HT1080 (cell line): ENCODE measurements around the gene KRTAP5-2. TPM values are rescaled to one million over a fixed set of nuclear protein-coding genes. Genes with fewer than 3 reads are reported as not detected.

ENCODE experiments used
- DNase-seq: peaks from one replicate; pipeline ENCODE4 v3.0.0-alpha.2; 2015; ENCODE audit warnings: low read depth
- total RNA-seq: library from RNA; depleted of rRNA; stranded (reverse); fragments of >200 nt; shearing (Covaris generic); gene quantifications from 2 replicates; pipeline ENCODE4 v1.2.3, GENCODE V29; 2014

Gene KRTAP5-2
- total RNA-seq, 1 experiment from 2014 or later: not detected

DNA sequence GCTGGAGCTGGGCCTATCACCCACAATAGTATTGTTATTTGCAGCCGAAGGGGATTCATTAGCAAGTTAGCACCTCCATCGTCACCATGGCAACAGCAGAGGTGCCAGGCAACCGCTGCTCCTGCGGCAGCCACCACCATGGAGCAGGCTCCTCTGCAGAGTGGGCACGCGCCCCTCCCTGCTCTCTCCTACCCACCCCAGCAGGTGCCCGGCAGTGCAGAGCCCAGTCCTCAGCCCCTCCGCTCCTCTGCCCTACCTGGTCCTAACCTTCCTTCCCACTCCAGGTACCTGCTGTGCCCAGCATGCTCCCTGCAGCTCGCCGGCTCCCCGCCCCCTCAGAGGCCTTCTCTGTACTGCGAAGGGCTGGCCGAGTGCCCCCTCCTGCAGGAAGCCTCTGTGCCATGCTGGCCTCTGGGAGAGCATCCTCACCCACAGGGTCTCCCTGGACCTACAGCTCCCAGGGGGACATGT lies 29.6 kb downstream of the KRTAP5-2 start:
- DNase-seq: no peak

- DNase-seq: no peak
Measured at GRCh38 chr11:1567721-1568100, 30.4 kb downstream of the KRTAP5-2 start.

DNA sequence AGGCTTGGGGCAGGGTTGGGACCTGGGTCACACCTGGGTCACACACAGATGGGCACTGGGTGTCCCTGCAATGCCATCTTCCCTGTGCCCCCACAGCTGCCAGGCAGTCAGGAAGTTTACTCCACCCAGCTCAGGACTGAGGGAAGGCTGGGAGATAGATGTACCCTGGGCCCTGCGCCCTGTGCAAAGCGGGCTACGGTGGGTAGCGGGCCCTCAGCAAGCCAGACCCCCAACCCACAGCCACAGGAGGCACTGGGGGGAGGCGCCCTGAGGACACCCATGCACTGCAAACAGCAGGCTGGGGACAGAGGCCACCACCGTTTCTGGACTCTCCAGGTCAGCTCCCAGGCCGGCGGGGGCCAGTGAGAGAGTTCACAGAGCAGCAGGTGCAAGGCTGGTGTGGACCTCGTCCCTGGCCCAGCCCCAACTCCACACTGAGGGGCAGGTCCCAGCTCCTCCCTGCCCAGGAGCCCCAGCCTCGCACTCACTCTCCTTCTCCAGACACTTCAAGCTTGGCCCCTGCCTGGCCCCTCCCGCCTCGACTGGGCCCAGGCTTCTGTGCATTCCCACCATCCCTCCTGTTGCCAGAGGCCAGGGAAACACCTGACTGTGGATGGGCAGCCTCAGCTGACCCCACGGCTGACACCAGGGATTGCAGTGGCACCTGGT lies 30.9 kb downstream of the KRTAP5-2 start:
- DNase-seq: no peak

DNA sequence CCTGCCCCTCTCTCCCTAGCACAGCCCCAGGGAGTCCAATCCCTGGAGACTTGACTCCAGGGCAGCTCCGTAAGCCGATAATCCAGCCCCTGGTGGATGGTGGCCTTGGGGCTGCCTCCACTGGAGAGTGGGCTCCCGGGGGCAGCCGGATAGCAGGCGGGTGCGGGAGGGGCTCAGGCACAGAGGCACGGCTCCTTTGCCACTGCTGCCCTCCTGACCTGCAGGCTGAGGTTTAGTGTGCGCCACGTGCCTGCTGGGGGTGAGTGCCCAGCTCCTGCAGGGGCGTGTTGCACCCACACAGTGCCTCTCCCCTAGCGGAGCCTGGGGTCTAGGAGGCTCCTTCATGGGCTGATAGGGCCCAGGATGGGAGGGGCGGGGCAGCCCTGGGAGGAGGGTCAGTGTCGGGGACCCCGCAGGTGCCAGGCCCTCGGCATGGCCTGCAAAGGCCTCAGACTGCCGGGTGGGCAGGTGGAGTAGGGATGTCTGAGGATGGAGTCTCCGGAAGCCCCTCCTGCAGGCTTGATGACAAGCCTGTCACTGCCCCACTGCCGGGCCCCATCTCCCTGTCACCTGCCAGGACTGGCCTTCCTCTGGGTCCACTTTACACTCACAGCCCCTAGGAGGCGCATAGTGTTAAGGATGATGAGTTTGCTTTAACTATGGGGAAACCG lies 31.6 kb downstream of the KRTAP5-2 start:
- DNase-seq: no peak

DNA sequence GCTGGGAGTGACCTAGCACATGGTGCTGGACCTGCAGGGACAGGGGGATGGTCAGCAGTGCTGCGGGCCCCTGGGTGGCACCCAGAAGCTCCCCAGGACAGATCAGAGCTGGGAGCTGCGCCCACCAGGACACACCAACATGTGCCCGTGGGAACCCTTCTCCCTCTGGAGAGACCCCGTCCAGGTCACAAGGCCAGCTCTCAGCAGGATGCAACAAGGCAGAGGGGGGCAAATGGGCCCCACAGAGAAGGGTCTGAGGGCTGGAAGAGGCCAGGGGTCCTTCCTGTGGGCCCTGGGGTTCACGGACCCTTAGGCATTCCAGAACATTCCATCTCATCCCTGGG lies 32.2 kb downstream of the KRTAP5-2 start:
- DNase-seq: no peak

GRCh38 chr11:1565173-1565903 lies 32.8 kb downstream of the KRTAP5-2 start:
- DNase-seq: no peak

DNA sequence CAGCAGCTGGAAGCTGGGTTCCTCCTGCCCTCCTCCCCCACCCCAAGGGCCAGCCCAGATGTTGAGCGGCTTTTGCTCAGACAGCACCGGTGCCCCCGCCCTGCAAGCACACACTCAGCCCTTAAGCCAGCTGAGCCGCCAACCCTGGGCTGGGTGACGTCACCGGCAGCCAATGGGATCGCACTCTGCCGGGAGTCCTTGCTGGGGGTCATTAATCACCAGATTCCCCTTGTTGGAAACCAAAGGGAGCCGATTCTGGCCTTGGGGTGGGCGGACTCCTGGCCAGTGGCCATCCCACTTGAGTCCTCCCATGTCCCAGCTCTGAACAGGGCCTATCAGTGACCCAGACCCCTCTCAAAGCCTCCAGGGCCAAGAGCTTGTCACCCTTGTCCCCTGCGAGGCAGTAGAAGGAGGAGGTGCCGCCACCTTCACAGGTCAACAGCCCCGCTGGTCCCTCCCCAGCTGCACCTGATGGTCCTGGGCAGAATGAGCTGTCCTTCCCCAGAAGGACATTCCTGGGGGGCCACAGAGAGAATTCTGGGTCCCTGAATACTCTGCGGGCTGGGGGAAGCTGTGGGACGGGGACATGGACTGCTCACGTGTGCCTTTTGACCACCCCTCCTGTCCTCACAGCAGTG lies 33.4 kb downstream of the KRTAP5-2 start:
- DNase-seq: peak; percentile 59

DNA sequence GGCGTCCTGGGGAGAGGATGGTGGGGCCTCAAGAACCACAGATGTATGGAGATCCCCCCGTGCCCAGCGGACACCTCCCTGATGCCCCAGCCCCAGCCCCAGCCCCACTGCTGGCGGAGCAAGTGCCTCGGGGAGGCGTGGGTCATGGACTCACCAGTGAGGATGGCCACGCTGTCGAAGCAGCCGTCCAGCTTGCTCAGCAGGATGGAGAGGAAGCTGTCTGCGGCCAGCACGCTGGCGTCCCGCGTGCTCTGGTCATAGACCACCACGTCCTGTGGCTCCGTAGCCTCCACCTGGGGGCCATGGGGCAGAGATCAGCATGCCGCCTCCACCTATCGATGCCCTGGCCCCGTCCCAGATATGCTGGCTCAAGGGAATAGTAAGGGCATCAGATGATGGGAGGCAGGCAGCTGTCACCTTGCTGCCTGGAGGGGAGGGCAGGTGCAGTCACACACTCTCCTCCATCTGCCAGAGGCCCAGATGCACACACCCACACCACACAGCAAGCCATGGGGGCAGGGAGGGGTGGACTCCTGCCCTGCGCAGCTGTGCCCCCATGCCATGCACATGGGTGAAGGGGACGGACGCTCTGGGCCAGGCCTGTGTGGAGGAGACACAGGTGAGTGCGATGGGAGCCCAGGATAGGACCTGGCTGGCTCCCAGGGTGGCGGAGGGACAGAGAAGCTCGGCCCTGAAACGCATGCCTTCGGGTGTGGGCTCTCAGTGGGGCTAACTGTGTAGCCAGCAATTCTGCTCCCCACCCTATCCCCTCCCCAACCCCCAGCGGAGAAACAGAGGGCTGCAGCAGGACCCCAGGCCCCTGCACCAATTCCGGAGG lies 34.2 kb downstream of the KRTAP5-2 start:
- no peak for DNase-seq

GRCh38 chr11:1563149-1563638 lies 34.9 kb downstream of the KRTAP5-2 start:
- DNase-seq: no peak

- no peak for DNase-seq
Measured at GRCh38 chr11:1562469-1563148, 35.5 kb downstream of the KRTAP5-2 start.

- DNase-seq: no peak
Measured at GRCh38 chr11:1561955-1562354, 36.1 kb downstream of the KRTAP5-2 start.

GRCh38 chr11:1561266-1561665 lies 36.8 kb downstream of the KRTAP5-2 start:
- DNase-seq: no peak

DNA sequence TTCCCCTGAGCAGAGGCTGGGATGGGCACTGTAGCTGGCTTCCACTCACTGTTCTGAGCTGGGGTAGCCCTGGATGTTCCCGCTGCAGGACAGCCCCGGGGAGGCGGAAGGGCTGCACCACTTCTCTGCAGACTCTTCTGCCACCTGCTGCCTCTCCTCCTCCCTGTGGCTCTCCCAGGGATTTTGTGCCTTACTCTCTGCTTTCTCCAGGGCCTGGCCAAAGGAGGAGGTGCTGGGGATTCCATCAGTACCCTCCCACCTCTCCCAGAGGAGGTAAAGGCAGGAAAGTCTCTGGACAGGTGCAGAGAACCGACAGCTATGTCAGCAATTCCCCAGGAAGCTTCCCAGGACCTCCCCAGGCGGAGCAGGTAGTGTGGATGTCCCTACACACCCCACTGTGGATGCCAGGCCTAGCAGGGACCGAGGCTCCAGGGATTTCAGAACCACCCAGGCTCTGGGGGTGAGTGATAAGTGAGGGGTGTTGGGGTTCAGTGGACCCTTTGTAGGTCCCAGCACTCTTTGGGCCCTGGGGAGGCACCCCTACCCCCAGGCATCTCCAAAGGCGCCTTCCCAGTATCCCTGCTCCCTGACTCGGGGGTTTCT lies 37.3 kb downstream of the KRTAP5-2 start:
- DNase-seq: no peak

DNA sequence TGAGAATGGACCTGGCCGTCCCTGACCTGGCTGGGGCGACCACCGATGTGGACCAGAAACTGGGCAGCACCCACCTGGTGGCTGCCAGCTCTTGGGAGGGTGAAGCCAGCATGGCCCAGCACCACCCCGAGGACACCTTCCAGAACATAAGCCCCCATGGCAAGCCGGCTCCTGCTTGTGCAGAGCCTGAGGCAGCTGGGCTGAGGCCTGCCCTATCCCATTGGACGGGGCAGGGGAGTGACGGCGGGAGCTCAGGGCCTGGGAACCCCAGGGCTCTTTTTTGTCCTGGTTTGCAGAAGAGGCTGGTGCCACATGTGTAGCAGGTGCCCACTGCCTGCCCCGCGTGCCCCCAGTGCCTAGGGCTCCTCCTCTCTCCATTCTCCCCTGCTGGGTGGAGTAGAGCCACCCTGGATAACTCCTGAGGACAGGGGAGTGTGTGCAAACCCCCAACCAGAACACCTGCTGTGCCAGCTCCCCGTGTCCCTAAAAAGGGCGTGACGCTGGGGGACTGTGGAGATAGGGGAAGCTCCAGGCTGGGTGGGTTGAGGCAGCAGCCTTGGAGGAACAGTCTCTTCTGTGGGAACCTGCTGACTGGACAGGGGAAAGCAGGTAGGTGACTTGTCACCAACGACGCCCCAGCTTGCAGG lies 38.0 kb downstream of the KRTAP5-2 start:
- DNase-seq: no peak

- no peak for DNase-seq
Measured at GRCh38 chr11:1559111-1559951, 38.8 kb downstream of the KRTAP5-2 start.

DNA sequence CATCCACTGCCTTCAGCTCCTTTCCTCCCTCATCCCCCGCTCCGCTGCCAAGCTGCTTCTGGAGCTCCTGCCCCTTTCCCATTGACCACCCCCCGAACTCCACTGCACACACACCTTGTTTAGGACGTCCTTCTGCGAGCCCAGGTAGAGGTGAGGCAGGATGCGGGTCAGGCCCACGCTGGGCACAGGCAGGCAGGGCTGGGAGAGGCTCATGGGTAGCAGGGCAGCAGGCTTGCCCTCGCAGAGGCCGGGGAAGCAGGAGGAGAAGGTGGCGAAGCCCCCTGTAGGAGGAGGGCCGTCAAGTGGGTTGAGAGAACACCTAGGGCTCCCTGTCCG lies 39.4 kb downstream of the KRTAP5-2 start:
- DNase-seq: no peak

DNA sequence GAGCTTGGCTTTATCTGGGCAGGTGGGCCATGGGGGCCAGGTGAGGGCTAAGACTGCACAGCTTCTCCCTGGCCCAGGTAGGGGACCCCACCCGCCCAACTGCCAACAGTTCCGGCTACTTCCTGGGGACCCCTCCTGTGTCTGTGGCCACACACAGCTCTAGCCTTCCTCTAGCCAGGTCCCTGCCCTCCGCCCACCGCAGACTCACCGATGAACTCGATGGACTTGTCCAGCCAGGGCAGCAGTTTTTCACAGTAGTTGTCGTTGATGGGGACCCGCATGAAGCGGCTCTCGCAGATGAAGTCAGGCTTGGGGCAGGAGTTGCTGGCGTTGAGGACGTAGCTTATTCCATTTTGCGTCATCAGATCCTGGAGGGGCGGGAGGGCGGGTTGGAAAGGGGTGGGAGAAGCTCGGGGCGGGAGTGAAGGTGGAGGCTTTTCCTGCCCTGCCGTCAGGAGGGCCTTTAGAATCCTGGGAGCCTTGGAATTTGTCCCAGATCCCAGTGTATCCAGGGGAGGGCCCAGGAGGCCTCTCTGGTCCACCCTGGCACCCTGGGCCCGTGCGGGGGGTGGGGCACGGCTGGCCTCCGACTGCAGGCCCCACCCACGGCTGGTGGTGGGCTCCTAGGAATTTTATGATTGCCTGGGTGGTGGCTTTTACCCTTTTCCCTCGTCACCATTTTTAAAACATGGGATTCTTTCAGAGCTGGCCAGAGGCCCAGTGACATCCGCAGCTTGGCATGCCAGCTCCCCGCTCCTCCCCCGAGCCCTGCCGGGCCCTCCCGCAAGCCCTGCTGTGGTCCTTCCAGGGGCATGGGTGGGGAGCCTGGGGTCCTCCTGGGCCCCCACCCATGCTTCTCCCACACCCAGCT lies 40.0 kb downstream of the KRTAP5-2 start:
- no peak for DNase-seq
